Smooth muscle cell (in vitro differentiated cells): ENCODE data around the gene TMEM144. TPM values are rescaled to one million over a fixed set of nuclear protein-coding genes. Genes with fewer than 3 reads are reported as not detected.

Experiments
- DNase-seq: peaks from one replicate; lab custom pipeline; 2025; ENCODE audit not compliant: unreplicated experiment; lab: John Stamatoyannopoulos, UW
- H2AFZ ChIP-seq: fragments of 200-600 bp; sonication (generic); 2 replicates; pipeline ENCODE4 v1.6.0; 2016; ENCODE audit warnings: antibody characterized with exemption, low read depth, mild to moderate bottlenecking
- H3F3A ChIP-seq: fragments of 200-600 bp; sonication (generic); 2 replicates; pipeline ENCODE4 v1.6.0; 2017; ENCODE audit warnings: antibody characterized with exemption, low read depth
- H3K27ac ChIP-seq: fragments of 200-600 bp; sonication (generic); 2 replicates; pipeline ENCODE4 v1.5.1; 2016; ENCODE audit warnings: low read depth, mild to moderate bottlenecking
- H3K27me3 ChIP-seq: fragments of 200-600 bp; sonication (generic); 2 replicates; pipeline ENCODE4 v1.6.1; 2016; ENCODE audit warnings: low read depth, mild to moderate bottlenecking
- H3K36me3 ChIP-seq: fragments of 200-600 bp; sonication (generic); 2 replicates; pipeline ENCODE4 v1.5.1; 2016; ENCODE audit warnings: low read depth
- H3K4me1 ChIP-seq: fragments of 200-600 bp; sonication (generic); 2 replicates; pipeline ENCODE4 v1.5.1; 2016; ENCODE audit warnings: low read depth
- H3K4me2 ChIP-seq: fragments of 200-600 bp; sonication (generic); 2 replicates; pipeline ENCODE4 v1.6.0; 2016; ENCODE audit warnings: mild to moderate bottlenecking
- H3K4me3 ChIP-seq: fragments of 200-600 bp; sonication (generic); 2 replicates; pipeline ENCODE4 v1.5.1; 2016; ENCODE audit warnings: mild to moderate bottlenecking
- H3K79me2 ChIP-seq: fragments of 200-600 bp; sonication (generic); 2 replicates; pipeline ENCODE4 v1.6.0; 2016; ENCODE audit warnings: low read depth, mild to moderate bottlenecking
- H3K9ac ChIP-seq: fragments of 200-600 bp; sonication (generic); 2 replicates; pipeline ENCODE4 v1.6.0; 2016; ENCODE audit warnings: low read depth
- H3K9me3 ChIP-seq: fragments of 200-600 bp; sonication (generic); replicated peaks from 2 replicates; pipeline ENCODE4 v1.5.1; 2016; ENCODE audit warnings: low read depth
- H4K20me1 ChIP-seq: fragments of 200-600 bp; sonication (generic); 2 replicates; pipeline ENCODE4 v1.6.0; 2016; ENCODE audit warnings: low read depth
- WGBS: methylation state at CpG from one replicate; pipeline ENCODE4 v1.1.7; 2016; ENCODE audit warnings: low lambda C conversion rate; 5-methylcytosine and 5-hydroxymethylcytosine counted together
- polyA plus RNA-seq: library from polyadenylated mRNA; unstranded; fragments of >200 nt; fragmentation: Nextera tagmentation; extraction: Ambion mirVana; gene quantifications from 2 replicates; pipeline ENCODE4 v1.2.1, GENCODE V29; 2016
- total RNA-seq: library from RNA; depleted of rRNA; stranded (reverse); fragments of >200 nt; gene quantifications from 2 replicates; pipeline ENCODE4 v1.2.3, GENCODE V29; 2014
- TF ChIP-seq, protein P1 (sequence below): fragments of 200-600 bp; sonication (generic); IDR thresholded peaks from 2 replicates; pipeline ENCODE4 v1.5.1; 2017; ENCODE audit warnings: borderline replicate concordance, mild to moderate bottlenecking, antibody characterized with exemption; ENCODE audit not compliant: insufficient read depth, poor library complexity, severe bottlenecking

TMEM144 gene
- total and polyA plus RNA-seq, 2 experiments from 2014 or later: 0.48 to 4.4 TPM

DNA sequence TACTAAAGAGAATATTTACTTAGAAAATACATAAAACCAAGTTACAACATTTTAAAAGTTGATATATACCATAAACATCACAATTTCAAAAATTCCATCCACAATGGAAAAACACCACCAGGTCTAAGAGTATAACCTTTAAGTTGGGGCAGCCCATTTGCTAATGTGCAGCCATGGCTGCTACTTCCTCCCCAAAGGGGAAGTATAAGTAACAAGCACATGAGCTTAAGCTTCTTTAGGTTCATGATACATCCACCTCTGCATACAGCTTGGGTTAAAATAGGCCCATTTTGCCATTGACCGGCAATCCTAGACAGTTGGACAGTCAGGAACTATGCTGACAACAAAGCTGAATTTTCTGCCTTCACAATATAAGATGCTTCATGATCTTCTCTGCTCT is 20.9 kb upstream of the TMEM144 start:
- Histone ChIP-seq H3K27ac (no peak overlapping the region), H3K4me1 (no peaks in the 10 kb centered on the region), H2AFZ (no peak overlapping the region), H3K9ac (no peak overlapping the region), H3F3A (no peaks in the 10 kb centered on the region), H3K27me3 (no peaks in the 10 kb centered on the region), H3K4me3 (no peak overlapping the region), H3K9me3 (no peaks in the 10 kb centered on the region), H3K4me2 (no peak overlapping the region), H3K79me2 (no peaks in the 10 kb centered on the region), H3K36me3 (no peaks in the 10 kb centered on the region), H4K20me1 (no peaks in the 10 kb centered on the region)
- TF ChIP-seq, protein P1, sequence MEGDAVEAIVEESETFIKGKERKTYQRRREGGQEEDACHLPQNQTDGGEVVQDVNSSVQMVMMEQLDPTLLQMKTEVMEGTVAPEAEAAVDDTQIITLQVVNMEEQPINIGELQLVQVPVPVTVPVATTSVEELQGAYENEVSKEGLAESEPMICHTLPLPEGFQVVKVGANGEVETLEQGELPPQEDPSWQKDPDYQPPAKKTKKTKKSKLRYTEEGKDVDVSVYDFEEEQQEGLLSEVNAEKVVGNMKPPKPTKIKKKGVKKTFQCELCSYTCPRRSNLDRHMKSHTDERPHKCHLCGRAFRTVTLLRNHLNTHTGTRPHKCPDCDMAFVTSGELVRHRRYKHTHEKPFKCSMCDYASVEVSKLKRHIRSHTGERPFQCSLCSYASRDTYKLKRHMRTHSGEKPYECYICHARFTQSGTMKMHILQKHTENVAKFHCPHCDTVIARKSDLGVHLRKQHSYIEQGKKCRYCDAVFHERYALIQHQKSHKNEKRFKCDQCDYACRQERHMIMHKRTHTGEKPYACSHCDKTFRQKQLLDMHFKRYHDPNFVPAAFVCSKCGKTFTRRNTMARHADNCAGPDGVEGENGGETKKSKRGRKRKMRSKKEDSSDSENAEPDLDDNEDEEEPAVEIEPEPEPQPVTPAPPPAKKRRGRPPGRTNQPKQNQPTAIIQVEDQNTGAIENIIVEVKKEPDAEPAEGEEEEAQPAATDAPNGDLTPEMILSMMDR: no peak
- DNase-seq: no peak
- 95% methylated on average over 1 of the region's 1 CpG for WGBS

- no peak overlapping the region for H2AFZ ChIP-seq
- H3K9me3 ChIP-seq: no peaks in the 10 kb centered on the region
- H3K4me3 ChIP-seq: no peak overlapping the region
- no peaks in the 10 kb centered on the region for H3K36me3 ChIP-seq
- no peak overlapping the region for H3K27ac ChIP-seq
- no peak overlapping the region for H3K9ac ChIP-seq
- H3F3A ChIP-seq: no peaks in the 10 kb centered on the region
- H3K79me2 ChIP-seq: no peaks in the 10 kb centered on the region
- no peaks in the 10 kb centered on the region for H4K20me1 ChIP-seq
- TF ChIP-seq, protein P1: no peak
- DNase-seq: no peak
- H3K4me2 ChIP-seq: no peak overlapping the region
- whole genome bisulfite sequencing: 91% methylated on average over 2 of the region's 2 CpGs
- no peaks in the 10 kb centered on the region for H3K4me1 ChIP-seq
- H3K27me3 ChIP-seq: no peaks in the 10 kb centered on the region
Measured at GRCh38 chr4:158190718-158191117, 19.6 kb upstream of the TMEM144 start.

GRCh38 chr4:158192439-158193158 is 17.7 kb upstream of the TMEM144 start:
- no peak overlapping the region for H3K9ac ChIP-seq
- WGBS: 96% methylated on average over 5 of the region's 5 CpGs

More at GRCh38 chr4:158192439-158193158, 17.7 kb upstream of the TMEM144 start:
- Histone ChIP-seq H4K20me1 (no peaks in the 10 kb centered on the region), H3K36me3 (no peaks in the 10 kb centered on the region), H3K27ac (no peak overlapping the region), H3K4me3 (no peak overlapping the region), H2AFZ (no peak overlapping the region), H3K4me1 (no peaks in the 10 kb centered on the region), H3K79me2 (no peaks in the 10 kb centered on the region), H3K4me2 (no peak overlapping the region), H3K27me3 (no peaks in the 10 kb centered on the region), H3K9me3 (no peaks in the 10 kb centered on the region), H3F3A (no peaks in the 10 kb centered on the region)
- TF ChIP-seq, protein P1: no peak
- no peak for DNase-seq
